T-helper 1 cell treated with Interleukin-12 subunit alpha and Interleukin-12 subunit beta and Interleukin-4 antibody, amounts not matched to agents 30 μg/mL and 1 μg/mL, for 36 hours (primary cell): Measurements from ENCODE around the gene CD14.
"Not testable (repeated sequence)": the region's sequence is repeated elsewhere in the genome, so short reads cannot be mapped to it uniquely, and the experiment has no call there.

Source experiments
- H3K27ac Mint-ChIP-seq: one replicate; pipeline ENCODE4 v1.8.0; 2021; ENCODE audit warnings: mild to moderate bottlenecking, mixed read lengths
- H3K27me3 Mint-ChIP-seq: one replicate; pipeline ENCODE4 v1.8.0; 2021; ENCODE audit warnings: low read depth, mixed read lengths
- H3K36me3 Mint-ChIP-seq: one replicate; pipeline ENCODE4 v1.8.0; 2021; ENCODE audit warnings: low read depth, mixed read lengths
- H3K4me1 Mint-ChIP-seq: one replicate; pipeline ENCODE4 v1.8.0; 2021; ENCODE audit warnings: low read depth, mixed read lengths
- H3K4me3 Mint-ChIP-seq: one replicate; pipeline ENCODE4 v1.8.0; 2021; ENCODE audit warnings: mild to moderate bottlenecking, moderate library complexity, mixed read lengths
- H3K9me3 Mint-ChIP-seq: one replicate; pipeline ENCODE4 v1.8.0; 2021; ENCODE audit warnings: mixed read lengths

Gene CD14

DNA sequence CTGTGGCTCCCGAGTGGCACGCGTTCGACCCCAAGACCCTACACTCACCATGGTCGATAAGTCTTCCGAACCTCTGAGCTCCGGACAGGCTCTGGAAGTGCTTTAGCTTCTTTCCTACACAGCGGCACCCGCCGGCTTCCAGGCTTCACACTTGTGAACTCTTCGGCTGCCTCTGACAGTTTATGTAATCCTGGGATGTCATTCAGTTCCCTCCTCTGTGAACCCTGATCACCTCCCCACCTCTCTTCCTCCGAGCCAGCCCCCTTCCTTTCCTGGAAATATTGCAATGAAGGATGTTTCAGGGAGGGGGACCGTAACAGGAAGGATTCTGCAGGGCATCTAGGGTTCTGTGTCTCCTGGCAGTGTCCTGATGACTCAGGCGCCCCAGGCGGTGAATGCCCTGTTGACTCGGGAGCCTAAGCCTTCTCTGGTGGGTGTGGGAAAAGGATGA is at the start of gene CD14:
Gene CD14, minus strand, starts transcription at position 155 of the 451 bp plus-strand sequence. Its CDS starts 104 bp downstream, at position 51.
- Mint-ChIP-seq H3K4me1 (peaks cover 18% of the 10 kb centered on the region), H3K9me3 (peaks cover 4% of the 10 kb centered on the region), H3K4me3 (peak within 1 kb of the TSS; percentile 84), H3K27ac (peak within 1 kb of the TSS; percentile 59), H3K36me3 (no peaks in the 10 kb centered on the region), H3K27me3 (peaks cover 27% of the 10 kb centered on the region)

DNA sequence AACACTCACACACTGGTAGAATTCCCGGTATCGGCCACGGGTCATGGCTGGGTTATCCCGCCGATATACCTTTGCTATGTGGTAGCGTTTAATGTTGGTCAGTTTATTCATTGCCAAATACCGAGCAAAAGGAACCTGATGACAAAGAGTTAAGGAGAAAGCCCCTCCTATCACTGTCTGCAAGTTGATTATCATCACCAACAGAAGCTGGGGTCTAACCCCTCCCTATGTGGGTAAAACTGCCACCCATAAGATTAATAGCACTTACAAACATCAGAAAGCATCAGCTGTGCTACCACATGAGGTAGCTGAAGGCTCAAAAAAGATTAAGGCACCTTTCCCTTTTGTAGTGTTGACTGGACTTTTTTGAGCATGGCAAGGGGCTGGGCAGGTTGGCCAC is 46.0 kb upstream of the CD14 start:
- Mint-ChIP-seq H3K27me3 (no peaks in the 10 kb centered on the region), H3K9me3 (no peaks in the 10 kb centered on the region), H3K4me1 (peaks cover 7% of the 10 kb centered on the region), H3K36me3 (peaks cover 47% of the 10 kb centered on the region), H3K27ac (no peak overlapping the region), H3K4me3 (no peak overlapping the region)

DNA sequence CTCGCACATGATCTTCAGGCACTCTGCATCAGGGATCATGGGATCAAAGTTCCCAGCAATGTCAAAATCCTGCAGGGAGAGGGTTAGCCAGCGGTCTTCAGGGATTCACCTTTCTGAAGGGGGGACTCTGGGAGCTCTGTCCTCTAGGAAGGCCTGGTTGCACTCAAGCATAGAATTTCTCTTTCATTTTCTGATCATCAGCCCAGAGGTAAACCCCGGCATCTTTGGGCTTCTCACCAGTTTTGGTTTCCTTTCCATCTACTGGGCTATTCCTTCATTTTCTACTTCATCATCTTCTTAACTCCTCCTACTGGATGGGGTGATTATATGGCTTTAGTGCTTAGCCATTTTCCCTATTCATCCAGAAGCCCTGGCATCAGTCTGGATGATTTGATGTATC is 45.0 kb upstream of the CD14 start:
- no peak overlapping the region for H3K4me3 Mint-ChIP-seq
- H3K27me3 Mint-ChIP-seq: no peaks in the 10 kb centered on the region
- no peaks in the 10 kb centered on the region for H3K9me3 Mint-ChIP-seq
- H3K36me3 Mint-ChIP-seq: peaks cover 42% of the 10 kb centered on the region
- H3K27ac Mint-ChIP-seq: peak overlapping the region; percentile 47
- peaks cover 7% of the 10 kb centered on the region for H3K4me1 Mint-ChIP-seq

DNA sequence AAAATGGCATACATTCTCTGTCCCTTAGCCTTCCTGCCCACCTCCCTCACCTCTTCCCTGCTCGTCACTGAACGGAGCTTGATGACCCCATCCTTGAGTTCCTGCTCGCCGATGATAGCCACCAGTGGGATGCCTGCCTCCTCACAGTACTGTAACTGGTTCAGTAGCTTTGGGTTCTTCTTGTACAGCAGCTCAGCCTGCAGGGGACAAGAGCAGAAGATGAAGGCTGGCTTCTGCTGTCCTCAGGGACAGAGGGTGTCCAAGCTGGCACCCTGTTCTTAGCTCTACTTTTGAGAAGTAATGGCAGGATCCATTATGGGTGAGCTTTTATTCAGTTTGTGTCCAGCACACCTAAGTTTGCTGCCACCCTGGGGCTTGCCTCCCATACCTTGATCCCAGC is 41.7 kb upstream of the CD14 start:
- Mint-ChIP-seq H3K27me3 (no peaks in the 10 kb centered on the region), H3K4me1 (peaks cover 7% of the 10 kb centered on the region), H3K27ac (no peak overlapping the region), H3K36me3 (peaks cover 41% of the 10 kb centered on the region), H3K9me3 (no peaks in the 10 kb centered on the region), H3K4me3 (no peak overlapping the region)

DNA sequence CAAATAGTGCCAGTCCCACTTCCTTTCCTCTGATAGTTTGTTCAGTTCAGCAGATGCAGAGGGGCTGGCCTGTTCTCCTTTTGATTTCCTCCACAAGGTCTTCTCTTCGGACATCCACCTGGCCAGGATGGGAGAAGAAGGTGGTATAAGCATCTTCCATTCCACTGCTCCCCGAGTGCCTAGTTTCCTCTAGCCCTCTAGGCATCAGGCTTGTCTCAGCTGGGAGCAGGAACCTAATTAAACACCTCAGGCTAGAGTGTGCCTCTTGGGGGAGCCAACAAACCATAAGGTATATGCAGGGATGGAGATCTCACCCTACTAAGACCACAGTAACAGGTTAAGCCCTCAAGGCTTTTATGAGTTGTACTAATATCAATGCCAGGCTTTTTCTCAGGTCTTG is 41.2 kb upstream of the CD14 start:
- Mint-ChIP-seq H3K27me3 (no peaks in the 10 kb centered on the region), H3K4me1 (peaks cover 9% of the 10 kb centered on the region), H3K27ac (peak overlapping the region; percentile 46), H3K36me3 (peaks cover 43% of the 10 kb centered on the region), H3K9me3 (no peaks in the 10 kb centered on the region), H3K4me3 (no peak overlapping the region)

DNA sequence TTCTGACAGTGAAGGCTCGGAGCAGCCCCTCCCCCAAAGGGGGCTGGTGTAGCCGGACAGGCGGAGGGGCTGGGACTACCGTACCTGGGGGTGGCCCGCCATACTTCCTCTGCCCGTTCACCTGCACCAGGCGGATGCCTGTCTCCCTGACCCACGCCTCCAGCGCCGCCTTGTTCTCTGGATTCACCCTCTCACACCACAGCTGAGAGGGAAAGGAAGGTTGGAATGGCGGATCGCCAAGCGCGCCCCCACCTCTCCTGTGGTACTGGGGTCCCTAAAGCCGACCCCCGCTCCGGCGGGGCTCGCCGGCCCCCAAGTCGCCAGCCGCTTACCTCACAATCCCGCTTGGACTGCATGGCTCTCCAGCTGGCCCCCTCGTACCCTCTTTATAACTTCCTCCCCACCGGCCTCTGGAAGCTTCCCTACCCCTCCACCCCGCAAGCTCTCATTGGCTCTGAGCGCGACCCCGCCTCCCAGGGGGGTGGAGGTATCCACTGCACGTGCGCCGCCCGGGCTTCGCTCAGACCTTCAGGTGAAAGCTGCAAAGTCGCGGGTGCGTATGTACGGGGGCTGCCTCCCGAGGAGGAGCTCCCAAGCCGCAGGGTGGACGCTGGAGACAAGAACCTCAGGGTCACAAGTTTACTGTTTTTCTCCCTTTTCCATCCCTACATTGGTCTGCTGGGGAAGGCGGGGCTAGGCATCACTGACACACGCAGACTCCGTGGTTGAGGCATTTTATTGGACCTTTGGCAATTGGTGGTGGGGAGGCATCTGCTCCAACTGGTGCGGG is 40.4 kb upstream of the CD14 start, which contains the start of gene DND1:
Gene DND1, minus strand, starts transcription at position 390 of the 790 bp plus-strand sequence. Its CDS starts 34 bp downstream, at position 356.
- H3K9me3 Mint-ChIP-seq: no peaks in the 10 kb centered on the region
- H3K27me3 Mint-ChIP-seq: no peaks in the 10 kb centered on the region
- peaks cover 49% of the 10 kb centered on the region for H3K36me3 Mint-ChIP-seq
- peaks cover 11% of the 10 kb centered on the region for H3K4me1 Mint-ChIP-seq
- peak within 1 kb of the TSS; percentile 46 for H3K27ac Mint-ChIP-seq
- no peak within 1 kb of the TSS for H3K4me3 Mint-ChIP-seq

DNA sequence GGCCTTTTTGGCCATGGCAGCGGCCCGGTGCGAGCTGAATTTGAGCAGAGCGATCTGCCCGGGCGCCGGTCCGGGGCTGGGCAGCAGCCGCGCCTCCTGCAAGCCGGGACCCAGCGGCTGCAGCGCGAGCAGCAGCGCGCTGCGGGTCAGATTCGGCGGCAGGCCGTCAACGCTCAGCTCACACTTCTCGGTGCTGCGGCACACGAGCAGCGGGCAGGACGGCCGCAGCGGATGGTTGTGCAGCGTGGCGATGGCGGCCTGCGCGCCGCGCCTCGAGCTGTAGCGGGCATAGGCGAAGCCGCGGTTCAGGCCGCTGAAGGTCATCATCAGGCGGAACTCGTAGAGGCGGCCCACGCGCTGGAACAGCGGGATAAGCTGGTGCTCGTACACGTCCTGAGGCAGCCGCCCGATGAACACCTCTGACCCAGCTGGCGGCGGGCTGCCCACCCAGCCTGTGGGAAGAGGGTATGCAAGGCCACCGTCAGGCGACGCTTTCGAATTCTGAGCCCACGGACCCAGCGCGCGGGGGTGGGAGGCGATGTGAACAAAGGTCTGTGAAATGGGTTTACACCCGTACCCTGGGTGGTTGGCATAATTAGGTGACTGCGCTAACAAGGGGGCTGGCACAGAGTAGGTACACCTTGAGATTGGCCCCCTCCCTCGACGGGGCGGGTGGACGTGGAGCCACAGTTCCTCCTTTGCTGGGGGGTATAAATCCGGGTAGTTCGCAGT is 39.6 kb upstream of the CD14 start:
- H3K27ac Mint-ChIP-seq: no peak overlapping the region
- no peaks in the 10 kb centered on the region for H3K9me3 Mint-ChIP-seq
- peaks cover 49% of the 10 kb centered on the region for H3K36me3 Mint-ChIP-seq
- H3K4me3 Mint-ChIP-seq: no peak overlapping the region
- no peaks in the 10 kb centered on the region for H3K27me3 Mint-ChIP-seq
- H3K4me1 Mint-ChIP-seq: peaks cover 7% of the 10 kb centered on the region

DNA sequence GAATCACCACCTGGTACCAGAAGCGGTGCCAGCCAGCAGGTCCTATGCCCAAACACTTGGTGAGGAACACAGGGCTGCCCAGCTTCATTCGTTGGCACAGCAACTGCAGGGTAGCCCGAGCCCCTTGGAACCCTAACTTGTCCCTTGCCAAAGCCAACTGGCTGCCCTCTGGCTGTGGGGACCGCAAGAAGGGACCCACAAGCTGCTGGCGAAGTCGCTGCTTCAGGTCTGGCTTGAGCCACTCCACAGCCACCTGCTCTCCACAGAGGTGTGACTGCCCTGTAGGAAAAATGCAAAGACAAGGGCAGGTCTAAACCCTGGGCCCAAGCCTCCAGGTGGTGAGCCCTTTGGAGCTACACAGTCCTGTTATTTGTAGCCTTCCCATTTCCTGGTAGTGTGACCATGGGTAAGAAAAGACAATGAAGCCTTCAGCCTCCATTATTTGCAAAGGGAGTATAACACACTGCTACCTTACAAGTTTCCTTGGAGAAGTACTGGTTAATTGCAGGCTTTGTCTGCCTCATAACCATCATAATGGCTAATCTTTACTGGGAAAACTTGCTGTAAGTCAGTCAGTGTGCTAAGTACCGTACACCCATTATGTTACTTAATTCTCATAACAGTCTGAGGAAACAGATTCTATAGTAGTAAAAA is 38.6 kb upstream of the CD14 start:
- no peak overlapping the region for H3K4me3 Mint-ChIP-seq
- H3K4me1 Mint-ChIP-seq: peaks cover 16% of the 10 kb centered on the region
- H3K27ac Mint-ChIP-seq: no peak overlapping the region
- no peaks in the 10 kb centered on the region for H3K9me3 Mint-ChIP-seq
- H3K36me3 Mint-ChIP-seq: peaks cover 50% of the 10 kb centered on the region
- no peaks in the 10 kb centered on the region for H3K27me3 Mint-ChIP-seq

DNA sequence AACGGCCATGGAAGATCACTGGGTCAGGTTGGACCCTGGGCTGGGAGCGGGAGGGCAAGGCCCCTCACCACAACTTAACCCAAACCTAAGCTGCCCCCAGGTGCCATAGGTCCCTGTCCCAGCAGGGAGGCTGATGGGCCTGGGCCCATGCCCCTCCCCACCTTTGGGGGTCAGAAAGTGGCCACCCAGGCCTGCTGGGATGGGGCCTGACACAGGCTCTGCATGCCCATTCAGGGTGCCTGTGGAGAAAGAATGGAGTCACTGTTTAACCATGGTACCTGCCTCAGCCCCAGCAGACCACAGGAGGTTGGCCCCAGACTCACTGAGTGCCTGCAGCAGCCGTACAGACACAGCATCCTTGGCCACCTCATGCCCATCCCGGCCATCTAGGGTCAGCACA is 38.1 kb upstream of the CD14 start:
- Mint-ChIP-seq H3K4me1 (peaks cover 19% of the 10 kb centered on the region), H3K36me3 (peaks cover 47% of the 10 kb centered on the region)
- not testable (repeated sequence) for H3K9me3 Mint-ChIP-seq, H3K27ac Mint-ChIP-seq, H3K27me3 Mint-ChIP-seq, H3K4me3 Mint-ChIP-seq

DNA sequence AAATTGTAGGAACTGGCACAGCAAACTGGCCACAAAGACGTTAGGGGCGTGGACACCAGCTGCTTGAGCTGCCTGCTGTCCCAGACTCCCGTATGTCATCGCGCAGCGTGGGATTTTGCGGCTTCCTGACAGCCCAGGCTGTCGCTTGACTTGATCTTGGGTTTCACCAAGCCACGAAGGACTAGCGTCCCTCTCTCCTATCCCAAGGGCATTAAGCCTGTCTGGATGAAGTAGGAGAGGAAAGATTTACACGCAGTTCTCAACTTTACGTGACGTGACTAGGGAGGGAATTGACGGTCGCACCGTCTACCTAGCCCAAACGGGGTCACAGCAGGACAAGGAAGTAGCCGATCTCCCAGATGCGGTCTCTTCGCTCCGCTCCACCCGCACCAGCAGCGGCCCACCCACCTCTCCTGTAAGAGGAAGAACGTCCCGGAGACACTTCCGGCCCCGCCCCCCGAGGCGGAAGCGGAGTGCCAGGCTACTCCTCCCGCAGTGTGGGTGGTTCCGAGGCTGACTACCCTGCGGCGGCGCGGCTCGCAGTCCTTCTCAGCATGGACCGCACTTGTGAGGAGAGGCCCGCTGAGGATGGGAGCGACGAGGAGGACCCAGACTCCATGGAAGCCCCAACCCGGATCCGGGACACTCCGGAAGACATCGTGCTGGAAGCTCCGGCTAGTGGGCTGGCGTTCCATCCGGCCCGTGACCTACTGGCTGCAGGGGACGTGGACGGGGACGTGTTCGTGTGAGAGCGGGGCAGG is 31.6 kb upstream of the CD14 start, which contains the start of gene WDR55:
Gene WDR55, plus strand, starts transcription at position 546 of the 761 bp plus-strand sequence. Its CDS starts 9 bp downstream, at position 555.
- Mint-ChIP-seq H3K4me3 (peak within 1 kb of the TSS; percentile 97), H3K27me3 (no peaks in the 10 kb centered on the region), H3K9me3 (no peaks in the 10 kb centered on the region), H3K36me3 (peaks cover 57% of the 10 kb centered on the region), H3K4me1 (peaks cover 29% of the 10 kb centered on the region), H3K27ac (peak within 1 kb of the TSS; percentile 84)

DNA sequence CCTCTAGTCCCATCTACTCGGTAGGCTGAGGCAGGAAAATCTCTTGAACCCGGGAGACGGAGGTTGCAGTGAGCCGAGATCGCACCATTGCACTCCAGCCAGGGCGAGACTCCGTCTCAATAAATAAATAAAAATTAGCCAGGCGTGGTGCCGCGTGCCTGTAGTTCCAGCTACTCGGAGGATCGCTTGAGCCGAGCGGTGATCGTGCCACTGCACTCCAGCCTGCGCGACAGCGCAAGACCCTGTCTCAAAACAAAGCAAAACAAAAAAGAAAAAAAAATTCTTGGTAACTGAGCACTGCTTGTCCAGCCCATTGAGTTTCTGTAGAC is 31.0 kb upstream of the CD14 start:
- peaks cover 27% of the 10 kb centered on the region for H3K4me1 Mint-ChIP-seq
- H3K36me3 Mint-ChIP-seq: peaks cover 56% of the 10 kb centered on the region
- H3K27ac Mint-ChIP-seq: peak overlapping the region; percentile 84
- peak overlapping the region; percentile 97 for H3K4me3 Mint-ChIP-seq
- H3K27me3 Mint-ChIP-seq: no peaks in the 10 kb centered on the region
- H3K9me3 Mint-ChIP-seq: no peaks in the 10 kb centered on the region

DNA sequence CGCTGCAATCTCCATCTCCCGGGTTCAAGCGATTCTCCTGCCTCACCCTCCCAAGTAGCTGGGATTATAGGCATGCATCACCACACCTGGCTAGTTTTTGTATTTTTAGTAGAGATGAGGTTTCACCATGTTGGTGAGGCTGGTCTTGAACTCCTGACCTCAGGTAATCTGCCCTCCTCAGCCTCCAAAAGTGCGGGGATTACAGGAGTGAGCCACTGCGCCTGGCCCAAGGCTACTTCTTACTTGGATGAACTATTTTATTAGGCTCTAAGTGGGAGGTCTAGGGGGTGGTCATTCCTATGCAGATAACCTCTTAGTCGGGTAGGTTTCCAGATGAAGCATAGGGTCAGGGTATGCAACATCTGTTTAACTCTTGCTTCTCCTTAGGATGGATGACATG is 27.4 kb upstream of the CD14 start:
- peaks cover 12% of the 10 kb centered on the region for H3K4me1 Mint-ChIP-seq
- H3K9me3 Mint-ChIP-seq, H3K27ac Mint-ChIP-seq, H3K27me3 Mint-ChIP-seq, H3K4me3 Mint-ChIP-seq: not testable (repeated sequence)
- peaks cover 50% of the 10 kb centered on the region for H3K36me3 Mint-ChIP-seq

DNA sequence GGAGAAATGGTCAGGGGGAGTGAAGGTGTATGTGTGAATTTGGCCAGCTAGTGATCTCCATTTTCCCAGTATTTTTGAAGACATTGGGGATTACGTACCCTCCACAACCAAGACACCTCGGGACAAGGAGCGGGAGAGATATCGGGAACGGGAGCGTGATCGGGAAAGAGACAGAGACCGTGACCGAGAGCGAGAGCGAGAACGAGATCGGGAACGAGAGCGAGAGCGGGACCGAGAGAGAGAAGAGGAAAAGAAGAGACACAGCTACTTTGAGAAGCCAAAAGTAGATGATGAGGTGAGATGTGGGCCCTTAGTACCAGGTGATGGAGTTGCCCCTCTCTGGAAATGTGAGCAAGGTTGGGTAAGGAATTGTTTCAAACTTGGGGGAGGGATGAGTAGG is 25.9 kb upstream of the CD14 start:
- Mint-ChIP-seq H3K27me3 (no peaks in the 10 kb centered on the region), H3K9me3 (no peaks in the 10 kb centered on the region), H3K27ac (no peak overlapping the region), H3K4me3 (no peak overlapping the region), H3K36me3 (peaks cover 53% of the 10 kb centered on the region), H3K4me1 (peaks cover 6% of the 10 kb centered on the region)

DNA sequence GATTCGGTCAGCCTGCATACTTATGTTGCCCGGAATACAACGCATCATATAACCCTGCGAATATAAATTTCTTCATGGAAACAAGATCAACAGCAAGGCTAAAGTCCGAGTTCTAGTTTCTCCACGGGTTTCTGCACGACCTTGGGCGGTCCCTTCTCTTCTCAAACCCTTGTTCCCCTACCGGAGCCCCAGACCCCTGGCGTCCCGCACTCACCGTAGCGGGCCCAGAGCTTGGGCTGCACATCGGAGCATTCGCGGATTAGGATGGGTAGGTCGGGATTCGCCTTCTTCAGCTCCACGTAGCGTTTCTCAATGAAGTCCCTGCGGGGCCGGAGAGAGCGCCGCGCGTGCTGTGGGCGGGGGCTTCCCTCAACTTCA is 14.1 kb upstream of the CD14 start:
- Mint-ChIP-seq H3K27ac (peak overlapping the region; percentile 99), H3K36me3 (peaks cover 38% of the 10 kb centered on the region), H3K4me3 (peak overlapping the region; percentile 100), H3K9me3 (no peaks in the 10 kb centered on the region), H3K4me1 (peaks cover 26% of the 10 kb centered on the region), H3K27me3 (no peaks in the 10 kb centered on the region)
